Measurements from ENCODE around the gene CTCF. TPM values are rescaled to one million over a fixed set of nuclear protein-coding genes. Genes with fewer than 3 reads are reported as not detected.
A peak's percentile ranks its signal among the peaks of the same experiment; 100 is the strongest.

CTCF gene
- total and polyA plus RNA-seq, 10 of the 15 experiments (the other 5 are each of a cell fraction or from before 2014, with no cell fraction given), result 9.1 to 55.0 (median 41.8) TPM

- TF ChIP-seq EGR1 (IDR thresholded peaks at IDR 0.05; ENCODE audit: borderline replicate concordance in 1 of 2, low read depth in 2 of 2, low read length in 2 of 2), result 0 out of 3 replicates have a peak, but pooled peaks of 1 of the 2 experiments have one; percentile 21
- TF ChIP-seq ZNF687 (IDR thresholded peaks at IDR 0.05), result no peak
- no peak for TF ChIP-seq USF2 (IDR thresholded peaks at IDR 0.05; ENCODE audit: borderline replicate concordance, low read depth, low read length)
- TF ChIP-seq NR2C1 (IDR thresholded peaks at IDR 0.05), result no peak
- TF ChIP-seq CTCF (IDR thresholded peaks at IDR 0.05 in 2 of 3, conservative IDR thresholded peaks at IDR 0.05 in 1 of 3; ENCODE audit: control insufficient read depth in 2 of 3, extremely low read depth in 1 of 3, insufficient read depth in 1 of 3, low read depth in 3 of 3, low read length in 3 of 3), result peak in 2 of 3 experiments; percentile 18 to 36; a peak in 1 of 6 replicates
- no peak for TF ChIP-seq NR2C2 (IDR thresholded peaks at IDR 0.05; ENCODE audit: borderline replicate concordance, control insufficient read depth, insufficient read length, low read depth)
- TF ChIP-seq BACH1 (IDR thresholded peaks at IDR 0.05; ENCODE audit: borderline replicate concordance), result no peak
These were observed 101.0 kb downstream of the CTCF start (continued) for GRCh38 chr16:67663151-67663876.
